Stomach (tissue), 9 donors: ENCODE data around the gene ZMIZ1. TPM values are rescaled to one million over a fixed set of nuclear protein-coding genes. Genes with fewer than 3 reads are reported as not detected.

Experiments
- DNase-seq, 2 donors: peaks; one replicate each; pipeline versions ENCODE4 v3.0.0 to v3.0.0-alpha.2; 2013 to 2019
- H3K27ac ChIP-seq, 5 donors: fragments of 200-600 bp in 4 of 5; sonication (generic) in 4 of 5; one replicate each; pipeline ENCODE4 v1.5.1; 2013 to 2019; ENCODE audit warnings: mild to moderate bottlenecking in 1 of 5, moderate library complexity in 1 of 5
- H3K27me3 ChIP-seq, 3 donors: fragments of 200-600 bp; sonication (generic); one replicate each; pipeline ENCODE4 v1.5.1; 2017 to 2019; ENCODE audit warnings: mixed run types in 1 of 3
- H3K36me3 ChIP-seq, 4 donors: fragments of 200-600 bp; sonication (generic); 1 replicate in 3 of 4; 2 replicates in 1 of 4; pipeline ENCODE4 v1.5.1; 2016 to 2019
- H3K4me1 ChIP-seq, 4 donors: fragments of 200-600 bp; sonication (generic); one replicate each; pipeline ENCODE4 v1.5.1; 2016 to 2019
- H3K4me3 ChIP-seq, 4 donors: fragments of 200-600 bp; sonication (generic) in 3 of 4; one replicate each; pipeline ENCODE4 v1.5.1; 2016 to 2019; ENCODE audit warnings: mild to moderate bottlenecking in 1 of 4
- H3K9me3 ChIP-seq, 4 donors: fragments of 200-600 bp; sonication (generic); one replicate each; pipeline ENCODE4 v1.5.1; 2016 to 2019
- CTCF ChIP-seq, 7 experiments: fragments of 450-650 bp in 4 of 7; fragments of 200-600 bp in 3 of 7; sonication (generic) in 3 of 7; IDR thresholded peaks; one replicate each; pipeline ENCODE4 v1.5.1; 2016 to 2019; ENCODE audit warnings: antibody characterized with exemption in 7 of 7, control low read depth in 2 of 7, mild to moderate bottlenecking in 1 of 7
- EP300 ChIP-seq: sonication (generic); formaldehyde crosslinking; IDR thresholded peaks from one replicate; pipeline ENCODE4 v1.6.1; 2017; ENCODE audit warnings: antibody characterized with exemption
- POLR2A ChIP-seq, 4 donors: fragments of 450-650 bp; IDR thresholded peaks; one replicate each; pipeline ENCODE4 v1.6.1; 2016; ENCODE audit warnings: antibody characterized with exemption in 4 of 4, control low read depth in 2 of 4, mild to moderate bottlenecking in 1 of 4, moderate library complexity in 1 of 4
- POLR2AphosphoS5 ChIP-seq, 3 donors: sonication (generic); formaldehyde crosslinking; IDR thresholded peaks; one replicate each; pipeline ENCODE4 v1.6.1; 2016; ENCODE audit warnings: antibody characterized with exemption in 3 of 3
- WGBS, 5 donors: extraction: QIAGEN DNeasy Blood & Tissue Kit in 3 of 5; methylation state at CpG; one replicate each; pipeline versions ENCODE4 v1.1.5 to v1.1.7; 2013 to 2018; 5-methylcytosine and 5-hydroxymethylcytosine counted together
- intact Hi-C: fragments of 100-400 bp; cut with DNase I; formaldehyde crosslinking; loops from one replicate; pipeline ENCODE4 v1.15.1; 2023; ENCODE audit warnings: low total_unique reads
- polyA plus RNA-seq, 3 donors: library from polyadenylated mRNA; stranded (reverse); fragments of 200-250 nt; gene quantifications; one replicate each; pipeline ENCODE4 v1.2.3, GENCODE V29; 2013
- total RNA-seq, 5 donors: library from RNA; depleted of rRNA; stranded (reverse); fragments of >200 nt; gene quantifications; one replicate each; pipeline versions ENCODE4 v1.1.0 to v1.2.3, GENCODE V29; 2014 to 2016
- donor health status: healthy with polysubstance abuse.
- donor health status: Bipolar disorder and iron deficiency.
- donor health status: healthy.

ZMIZ1 gene
- total and polyA plus RNA-seq, 8 donors = 17.7 to 103 (median 26.3) TPM

GRCh38 chr10:79246209-79246581, 177.4 kb downstream of the ZMIZ1 start:
- intact Hi-C loops = no loop called here
- no peak overlapping the region for H3K4me3 ChIP-seq
- 33 to 52% (median 40%) methylated on average over 8 to 14 of the region's 14 CpGs for WGBS, 5 donors
- no peaks in the 10 kb centered on the region for H3K9me3 ChIP-seq
- peak in 1 of 2 donors; percentile 78 for DNase-seq
- peaks cover 76 to 96% (median 87%) of the 10 kb centered on the region in 4 donors for H3K4me1 ChIP-seq
- peak overlapping the region; percentile 57 to 92 (median 86) for H3K27ac ChIP-seq
- H3K27me3 ChIP-seq = no peaks in the 10 kb centered on the region
- TF ChIP-seq EP300 (peak; percentile 80), POLR2AphosphoS5 (IDR thresholded peaks at IDR 0.05) (peak; percentile 16 to 54 (median 49)), POLR2A (IDR thresholded peaks at IDR 0.05) (no peak), CTCF (IDR thresholded peaks at IDR 0.05) (no peak)
- peaks cover 0 to 7% (median 0%) of the 10 kb centered on the region in 4 donors for H3K36me3 ChIP-seq

- H3K9me3 ChIP-seq = no peaks in the 10 kb centered on the region
- H3K27me3 ChIP-seq = no peaks in the 10 kb centered on the region
- TF ChIP-seq POLR2AphosphoS5 (IDR thresholded peaks at IDR 0.05) = peak in 2 of 3 donors; percentile 25 to 43
- TF ChIP-seq CTCF (IDR thresholded peaks at IDR 0.05) = no peak
- no peak for TF ChIP-seq POLR2A (IDR thresholded peaks at IDR 0.05)
- peak in 1 of 2 donors; percentile 68 for DNase-seq
- peaks cover 70 to 96% (median 86%) of the 10 kb centered on the region in 4 donors for H3K4me1 ChIP-seq
- intact Hi-C loops = no loop called here
- H3K27ac ChIP-seq = peak overlapping the region; percentile 57 to 92 (median 86)
- peaks cover 0 to 11% (median 0%) of the 10 kb centered on the region in 4 donors for H3K36me3 ChIP-seq
- H3K4me3 ChIP-seq = no peak overlapping the region
- 51 to 57% (median 54%) methylated on average over 12 to 14 of the region's 14 CpGs for WGBS, 5 donors
Measured at GRCh38 chr10:79246606-79247275, 178.0 kb downstream of the ZMIZ1 start.

GRCh38 chr10:79247373-79248137, 178.8 kb downstream of the ZMIZ1 start:
- Histone ChIP-seq H3K27ac (peak overlapping the region; percentile 34 to 92 (median 86)), H3K4me1 (peaks cover 62 to 96% (median 83%) of the 10 kb centered on the region in 4 donors), H3K36me3 (peaks cover 0 to 20% (median 7%) of the 10 kb centered on the region in 4 donors), H3K9me3 (no peaks in the 10 kb centered on the region), H3K27me3 (no peaks in the 10 kb centered on the region), H3K4me3 (no peak overlapping the region)
- intact Hi-C loops = no loop called here
- TF ChIP-seq CTCF (IDR thresholded peaks at IDR 0.05) = no peak
- TF ChIP-seq EP300 = no peak
- no peak for TF ChIP-seq POLR2AphosphoS5 (IDR thresholded peaks at IDR 0.05)
- no peak for TF ChIP-seq POLR2A (IDR thresholded peaks at IDR 0.05)
- WGBS, 5 donors = 89 to 95% (median 92%) methylated on average over 3 to 6 of the region's 6 CpGs
- DNase-seq = no peak

- H3K27ac ChIP-seq = peak overlapping the region; percentile 3 to 92 (median 86)
- no peak overlapping the region for H3K4me3 ChIP-seq
- DNase-seq = peak in 1 of 2 donors; percentile 80
- peaks cover 0 to 24% (median 9%) of the 10 kb centered on the region in 4 donors for H3K36me3 ChIP-seq
- intact Hi-C loops = no loop called here
- H3K27me3 ChIP-seq = no peaks in the 10 kb centered on the region
- H3K4me1 ChIP-seq = peaks cover 56 to 100% (median 89%) of the 10 kb centered on the region in 4 donors
- H3K9me3 ChIP-seq = no peaks in the 10 kb centered on the region
- 65 to 81% (median 69%) methylated on average over 10 to 12 of the region's 12 CpGs for WGBS, 5 donors
- TF ChIP-seq POLR2AphosphoS5 (IDR thresholded peaks at IDR 0.05) (peak; percentile 18 to 29 (median 18)), POLR2A (IDR thresholded peaks at IDR 0.05) (no peak), EP300 (peak; percentile 65)
Measured at GRCh38 chr10:79248341-79249185, 179.8 kb downstream of the ZMIZ1 start.
